ENCODE measurements around the gene ATF1.

ATF1 gene

GRCh38 chr12:50734409-50735263, 29.3 kb upstream of the ATF1 start:
- ChIA-PET CTCF (interaction anchor here (0.6 to 5.7 kb wide), 13 partner anchors 9 to 659 kb away, joined by 3 to 47 read pairs (median 4); partner anchors contain the start of gene DIP2B), POLR2A (interaction anchor here (0.5 kb wide), 1 partner anchor 40 kb away, joined by 3 read pairs; no protein-coding TSS in a partner anchor)
- DNase-seq (ENCODE audit: low read depth, low spot score), result no peak
- TF ChIP-seq, protein P1, sequence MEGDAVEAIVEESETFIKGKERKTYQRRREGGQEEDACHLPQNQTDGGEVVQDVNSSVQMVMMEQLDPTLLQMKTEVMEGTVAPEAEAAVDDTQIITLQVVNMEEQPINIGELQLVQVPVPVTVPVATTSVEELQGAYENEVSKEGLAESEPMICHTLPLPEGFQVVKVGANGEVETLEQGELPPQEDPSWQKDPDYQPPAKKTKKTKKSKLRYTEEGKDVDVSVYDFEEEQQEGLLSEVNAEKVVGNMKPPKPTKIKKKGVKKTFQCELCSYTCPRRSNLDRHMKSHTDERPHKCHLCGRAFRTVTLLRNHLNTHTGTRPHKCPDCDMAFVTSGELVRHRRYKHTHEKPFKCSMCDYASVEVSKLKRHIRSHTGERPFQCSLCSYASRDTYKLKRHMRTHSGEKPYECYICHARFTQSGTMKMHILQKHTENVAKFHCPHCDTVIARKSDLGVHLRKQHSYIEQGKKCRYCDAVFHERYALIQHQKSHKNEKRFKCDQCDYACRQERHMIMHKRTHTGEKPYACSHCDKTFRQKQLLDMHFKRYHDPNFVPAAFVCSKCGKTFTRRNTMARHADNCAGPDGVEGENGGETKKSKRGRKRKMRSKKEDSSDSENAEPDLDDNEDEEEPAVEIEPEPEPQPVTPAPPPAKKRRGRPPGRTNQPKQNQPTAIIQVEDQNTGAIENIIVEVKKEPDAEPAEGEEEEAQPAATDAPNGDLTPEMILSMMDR (IDR thresholded peaks at IDR 0.05; ENCODE audit: insufficient read depth, low read length, missing control alignments), result peak; percentile 61
- no peak overlapping the region for H3K4me3 ChIP-seq (ENCODE audit: low read depth, low read length)

- ChIA-PET CTCF (interaction anchor here (1.3 to 2.1 kb wide), 2 partner anchors 26 to 236 kb away, joined by 3 to 8 read pairs; partner anchors contain the start of gene DIP2B), POLR2A (no interaction called here)
- TF ChIP-seq, protein P1 (IDR thresholded peaks at IDR 0.05; ENCODE audit: insufficient read depth, low read length, missing control alignments), result no peak
- DNase-seq (ENCODE audit: low read depth, low spot score), result no peak
- H3K4me3 ChIP-seq (ENCODE audit: low read depth, low read length), result no peak overlapping the region
Observed at GRCh38 chr12:50739611-50740010, 24.3 kb upstream of the ATF1 start.

GRCh38 chr12:50740307-50740706, 23.6 kb upstream of the ATF1 start:
- no peak overlapping the region for H3K4me3 ChIP-seq (ENCODE audit: low read depth, low read length)
- TF ChIP-seq, protein P1 (IDR thresholded peaks at IDR 0.05; ENCODE audit: insufficient read depth, low read length, missing control alignments), result no peak
- no peak for DNase-seq (ENCODE audit: low read depth, low spot score)
- ChIA-PET CTCF (interaction anchor here (1.3 to 2.1 kb wide), 2 partner anchors 25 to 236 kb away, joined by 3 to 8 read pairs; partner anchors contain the start of gene DIP2B), POLR2A (interaction anchor here (0.5 kb wide), 1 partner anchor 143 kb away, joined by 3 read pairs; no protein-coding TSS in a partner anchor)

DNA sequence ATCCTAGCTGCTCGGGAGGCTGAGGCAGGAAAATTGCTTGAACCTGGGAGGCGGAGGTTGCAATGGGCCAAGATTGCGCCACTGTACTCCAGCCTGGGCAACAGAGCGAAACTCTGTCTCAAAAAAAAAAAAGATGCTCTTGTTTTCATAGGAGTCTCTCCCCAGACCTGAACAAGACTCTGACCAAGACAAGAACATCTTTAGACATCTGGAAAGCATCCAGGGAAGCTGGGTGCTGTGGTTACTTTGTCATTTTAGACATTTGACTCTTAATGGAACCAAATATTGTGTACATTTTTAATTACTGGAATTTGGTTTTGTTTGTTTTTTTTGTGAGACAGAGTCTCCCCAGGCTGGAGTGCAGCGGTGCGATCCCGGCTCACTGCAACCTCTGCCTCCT, 21.1 kb upstream of the ATF1 start:
- no peak overlapping the region for H3K4me3 ChIP-seq (ENCODE audit: low read depth, low read length)
- ChIA-PET POLR2A (no interaction called here), CTCF (interaction anchor here (0.6 kb wide), 1 partner anchor 203 kb away, joined by 3 read pairs; no protein-coding TSS in a partner anchor)
- TF ChIP-seq, protein P1 (IDR thresholded peaks at IDR 0.05; ENCODE audit: insufficient read depth, low read length, missing control alignments), result no peak
- no peak for DNase-seq (ENCODE audit: low read depth, low spot score)

- TF ChIP-seq, protein P1 (IDR thresholded peaks at IDR 0.05; ENCODE audit: insufficient read depth, low read length, missing control alignments), result no peak
- CTCF ChIA-PET, result interaction anchor here (1.7 to 1.9 kb wide), 2 partner anchors 11 to 12 kb away, joined by 6 to 7 read pairs; no protein-coding TSS in a partner anchor
- POLR2A ChIA-PET, result no interaction called here
- no peak overlapping the region for H3K4me3 ChIP-seq (ENCODE audit: low read depth, low read length)
- no peak for DNase-seq (ENCODE audit: low read depth, low spot score)
Observed at GRCh38 chr12:50745861-50746260, 18.0 kb upstream of the ATF1 start.

GRCh38 chr12:50746431-50746830, 17.5 kb upstream of the ATF1 start:
- ChIA-PET POLR2A (no interaction called here), CTCF (interaction anchor here (1.7 to 1.9 kb wide), 2 partner anchors 11 to 12 kb away, joined by 6 to 7 read pairs; no protein-coding TSS in a partner anchor)
- DNase-seq (ENCODE audit: low read depth, low spot score), result no peak
- TF ChIP-seq, protein P1 (IDR thresholded peaks at IDR 0.05; ENCODE audit: insufficient read depth, low read length, missing control alignments), result no peak
- no peak overlapping the region for H3K4me3 ChIP-seq (ENCODE audit: low read depth, low read length)
